Upper lobe of right lung (tissue), 1 donor: ENCODE data around the gene ATG9A. TPM values are rescaled to one million over a fixed set of nuclear protein-coding genes. Genes with fewer than 3 reads are reported as not detected.

Experiments
- ATAC-seq: fragments of 200-7000 bp; cut with Tn5 transposase; one replicate; pipeline ENCODE4 v1.9.1; 2020; ENCODE audit warnings: mild to moderate bottlenecking, moderate library complexity
- DNase-seq: peaks from one replicate; pipeline ENCODE4 v3.0.0-alpha.2; 2020
- H3K27ac ChIP-seq: fragments of 200-600 bp; one replicate; pipeline ENCODE4 v1.8.0; 2022
- H3K27me3 ChIP-seq: fragments of 200-600 bp; one replicate; pipeline ENCODE4 v1.8.0; 2022; ENCODE audit warnings: mild to moderate bottlenecking
- H3K36me3 ChIP-seq: fragments of 200-600 bp; one replicate; pipeline ENCODE4 v1.8.0; 2022
- H3K4me1 ChIP-seq: fragments of 200-600 bp; one replicate; pipeline ENCODE4 v1.8.0; 2022
- H3K4me3 ChIP-seq: fragments of 200-600 bp; one replicate; pipeline ENCODE4 v1.8.0; 2022; ENCODE audit warnings: mild to moderate bottlenecking
- H3K9me3 ChIP-seq: fragments of 200-600 bp; one replicate; pipeline ENCODE4 v1.8.0; 2022
- CTCF ChIP-seq: fragments of 200-600 bp; IDR thresholded peaks from one replicate; pipeline ENCODE4 v1.8.0; 2022; ENCODE audit warnings: antibody characterized with exemption
- intact Hi-C: fragments of 100-400 bp; cut with DNase I; formaldehyde crosslinking; loops from one replicate; pipeline ENCODE4 v1.11.0; 2022
- total RNA-seq: library from RNA; stranded (reverse); fragmentation: NEBNext Ultra II Directional; extraction: Animal tissue kit (Norgen Biotek cat#: 25700); gene quantifications from one replicate; pipeline ENCODE4 v1.2.1, GENCODE V29; 2021
- donor health status: DM: no; HTN: yes; CAD: no; lungs with severe emphysema.

Gene ATG9A
- total RNA-seq, 1 donor from 2014 or later, result 48.2 TPM

GRCh38 chr2:219245899-219246230, 16.4 kb upstream of the ATG9A start:
- Histone ChIP-seq H3K4me1 (peaks cover 56% of the 10 kb centered on the region), H3K9me3 (no peaks in the 10 kb centered on the region), H3K27me3 (no peaks in the 10 kb centered on the region), H3K4me3 (peak overlapping the region; percentile 98), H3K27ac (peak overlapping the region; percentile 96), H3K36me3 (peaks cover 19% of the 10 kb centered on the region)
- no peak for DNase-seq
- intact Hi-C loops, result no loop called here
- no peak for TF ChIP-seq CTCF
- no peak for ATAC-seq

GRCh38 chr2:219245148-219245898, 15.9 kb upstream of the ATG9A start, which contains the start of the genes GLB1L and STK16:
Gene GLB1L, minus strand, starts transcription at chr2:219245444. Its CDS starts 1,871 bp downstream, at chr2:219243573.
Gene STK16, plus strand, starts transcription at chr2:219245479. Its CDS starts 521 bp downstream, at chr2:219246000.
- peaks cover 52% of the 10 kb centered on the region for H3K4me1 ChIP-seq
- TF ChIP-seq CTCF, result no peak
- DNase-seq, result peak; percentile 97
- ATAC-seq, result peak; percentile 90
- peak within 1 kb of the TSS; percentile 98 for H3K4me3 ChIP-seq
- peaks cover 19% of the 10 kb centered on the region for H3K36me3 ChIP-seq
- no peaks in the 10 kb centered on the region for H3K27me3 ChIP-seq
- H3K9me3 ChIP-seq, result no peaks in the 10 kb centered on the region
- intact Hi-C loops, result no loop called here
- peak within 1 kb of the TSS; percentile 96 for H3K27ac ChIP-seq

GRCh38 chr2:219244789-219245147, 15.3 kb upstream of the ATG9A start:
- intact Hi-C loops, result no loop called here
- no peak for ATAC-seq
- H3K4me3 ChIP-seq, result peak overlapping the region; percentile 98
- TF ChIP-seq CTCF, result no peak
- no peaks in the 10 kb centered on the region for H3K9me3 ChIP-seq
- no peak for DNase-seq
- peaks cover 46% of the 10 kb centered on the region for H3K4me1 ChIP-seq
- H3K27ac ChIP-seq, result peak overlapping the region; percentile 96
- H3K36me3 ChIP-seq, result peaks cover 22% of the 10 kb centered on the region
- no peaks in the 10 kb centered on the region for H3K27me3 ChIP-seq

- peak overlapping the region; percentile 30 for H3K4me3 ChIP-seq
- DNase-seq, result peak; percentile 79
- intact Hi-C loops, result no loop called here
- H3K9me3 ChIP-seq, result no peaks in the 10 kb centered on the region
- peak; percentile 63 for ATAC-seq
- no peak for TF ChIP-seq CTCF
- H3K4me1 ChIP-seq, result peaks cover 32% of the 10 kb centered on the region
- H3K27me3 ChIP-seq, result no peaks in the 10 kb centered on the region
- peaks cover 24% of the 10 kb centered on the region for H3K36me3 ChIP-seq
- H3K27ac ChIP-seq, result no peak overlapping the region
Measured at GRCh38 chr2:219243291-219243761, 13.9 kb upstream of the ATG9A start.

GRCh38 chr2:219234331-219234730, 4.9 kb upstream of the ATG9A start:
- H3K4me1 ChIP-seq, result peaks cover 9% of the 10 kb centered on the region
- intact Hi-C loops, result no loop called here
- ATAC-seq, result no peak
- no peaks in the 10 kb centered on the region for H3K27me3 ChIP-seq
- no peak for TF ChIP-seq CTCF
- peaks cover 75% of the 10 kb centered on the region for H3K36me3 ChIP-seq
- no peak for DNase-seq
- no peak overlapping the region for H3K4me3 ChIP-seq
- no peak overlapping the region for H3K27ac ChIP-seq
- H3K9me3 ChIP-seq, result no peaks in the 10 kb centered on the region
